AML-193 (cell line): ENCODE results near the gene MERTK.
A peak's percentile ranks its signal among the peaks of the same experiment; 100 is the strongest.
"Not testable (repeated sequence)": the region's sequence is repeated elsewhere in the genome, so short reads cannot be mapped to it uniquely, and the experiment has no call there.

ENCODE experiments used
- DNase-seq, 2 experiments: peaks; one replicate each; lab custom pipeline; 2025; lab: John Stamatoyannopoulos, UW

MERTK gene

GRCh38 chr2:111909997-111910396, 11.6 kb downstream of the MERTK start:
- not testable (repeated sequence) for DNase-seq

DNA sequence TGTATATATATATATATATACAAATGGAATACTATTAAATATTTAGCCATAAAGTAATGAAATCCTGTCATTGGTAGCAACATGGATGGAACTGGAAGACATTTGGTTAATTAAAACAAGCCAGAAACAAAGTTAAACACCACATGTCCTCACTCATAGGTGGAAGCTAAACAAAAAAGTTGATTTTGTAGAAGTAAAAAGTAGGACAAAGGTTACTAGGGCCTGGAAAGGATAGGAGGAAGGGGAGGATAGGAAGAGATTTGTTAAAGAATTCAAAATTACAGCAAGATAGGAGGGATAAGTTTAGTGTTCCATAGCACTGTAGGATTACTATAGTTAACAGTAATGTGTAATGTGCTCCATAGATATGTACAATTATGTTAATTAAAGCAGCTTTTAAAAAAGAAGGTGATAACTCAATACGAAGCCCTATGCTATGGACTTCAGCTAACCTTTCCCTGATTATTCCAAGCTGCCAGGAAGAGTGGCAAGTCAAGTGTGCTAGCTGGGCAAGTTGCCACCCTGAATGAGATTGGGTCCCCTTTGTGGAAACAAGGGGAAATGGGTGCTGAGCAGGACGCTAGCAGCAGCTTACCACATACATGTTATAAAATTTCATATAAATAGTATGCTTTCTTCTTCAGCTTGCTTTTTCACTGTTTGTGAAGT, 12.3 kb downstream of the MERTK start:
- no peak for DNase-seq

- DNase-seq: not testable (repeated sequence)
These were observed 13.0 kb downstream of the MERTK start for GRCh38 chr2:111911295-111911977.

DNA sequence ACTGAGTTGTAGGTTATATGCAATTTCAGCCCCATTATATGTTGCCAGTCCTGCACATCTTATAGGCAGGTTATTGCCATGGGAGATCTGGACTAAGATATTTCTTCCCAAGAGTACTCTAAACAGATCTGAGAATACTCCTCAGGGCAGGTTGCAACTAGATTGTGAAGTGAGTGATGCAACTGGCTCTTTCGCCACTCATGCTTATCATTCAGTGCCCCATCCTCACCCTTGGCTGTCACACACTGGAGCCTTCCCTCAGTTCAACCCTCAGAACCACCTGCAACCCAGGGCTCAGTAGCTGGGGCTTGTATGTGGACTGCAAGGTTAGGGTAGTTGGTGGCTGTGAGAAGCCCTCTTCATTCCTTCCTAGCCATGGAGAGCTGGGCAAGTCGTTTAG, 14.1 kb downstream of the MERTK start:
- no peak for DNase-seq

- no peak for DNase-seq
These were observed 18.7 kb downstream of the MERTK start for GRCh38 chr2:111917106-111917505.

DNA sequence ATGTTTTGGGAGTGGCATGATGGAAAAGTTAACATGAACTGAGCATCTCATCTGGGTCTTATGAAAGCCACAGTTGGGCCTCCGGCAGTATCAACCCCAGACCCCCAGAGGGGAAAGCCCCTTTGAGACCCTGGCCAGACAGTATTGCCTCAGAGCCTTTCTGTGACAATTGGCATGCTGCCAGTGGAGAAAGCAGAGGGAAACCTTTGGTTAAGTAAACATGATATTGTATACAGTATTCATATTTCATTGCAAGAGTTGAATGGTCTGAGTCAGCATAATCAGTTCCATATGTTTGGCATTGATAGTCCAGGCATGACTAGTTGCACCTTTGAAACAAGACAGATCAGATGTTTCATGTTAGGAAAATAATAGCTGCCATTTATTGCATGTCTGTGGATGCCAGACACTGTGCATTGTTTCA, 20.0 kb downstream of the MERTK start:
- no peak for DNase-seq

GRCh38 chr2:111919365-111919764, 21.0 kb downstream of the MERTK start:
- no peak for DNase-seq

DNA sequence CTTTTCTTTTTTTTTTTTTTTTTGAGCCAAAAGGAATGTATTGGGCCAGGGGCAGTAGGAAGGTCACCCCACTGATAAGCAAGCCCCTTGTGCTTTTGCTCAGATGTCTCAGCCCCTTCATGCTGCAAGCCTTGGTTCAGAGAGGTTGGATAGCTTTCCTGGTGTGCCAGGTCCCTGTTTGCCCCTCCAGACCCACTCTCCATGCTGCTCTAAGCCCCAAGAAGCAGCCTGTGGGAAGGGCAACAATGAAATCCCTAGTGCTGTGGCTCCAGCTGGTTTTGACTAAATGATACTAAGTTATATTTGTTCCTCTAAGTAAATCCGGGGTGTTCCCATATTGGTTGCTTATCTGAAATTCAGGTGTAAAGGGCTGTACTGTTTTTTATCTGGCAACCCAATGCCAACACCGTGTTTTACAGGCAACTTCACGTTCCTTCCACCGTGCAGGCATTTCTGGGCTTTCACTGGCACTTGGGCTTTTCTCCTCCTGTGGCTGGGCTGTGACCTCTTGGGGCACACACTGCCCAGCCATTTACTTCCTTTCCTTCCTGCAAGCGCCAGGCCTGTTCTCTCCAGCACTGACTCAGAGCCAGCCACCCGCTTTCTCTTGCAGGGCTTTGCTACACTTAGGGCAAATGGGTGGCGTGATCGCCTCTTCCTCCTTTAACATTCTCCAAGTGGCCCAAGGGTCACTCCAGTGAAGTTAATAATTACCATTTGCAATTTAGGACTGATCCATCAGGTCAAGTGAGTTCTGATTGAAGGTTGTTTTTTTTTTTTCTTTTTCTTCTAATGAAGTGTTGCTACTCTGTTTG, 21.6 kb downstream of the MERTK start:
- DNase-seq: no peak

- no peak for DNase-seq
These were observed 24.9 kb downstream of the MERTK start for GRCh38 chr2:111923276-111923804.

DNA sequence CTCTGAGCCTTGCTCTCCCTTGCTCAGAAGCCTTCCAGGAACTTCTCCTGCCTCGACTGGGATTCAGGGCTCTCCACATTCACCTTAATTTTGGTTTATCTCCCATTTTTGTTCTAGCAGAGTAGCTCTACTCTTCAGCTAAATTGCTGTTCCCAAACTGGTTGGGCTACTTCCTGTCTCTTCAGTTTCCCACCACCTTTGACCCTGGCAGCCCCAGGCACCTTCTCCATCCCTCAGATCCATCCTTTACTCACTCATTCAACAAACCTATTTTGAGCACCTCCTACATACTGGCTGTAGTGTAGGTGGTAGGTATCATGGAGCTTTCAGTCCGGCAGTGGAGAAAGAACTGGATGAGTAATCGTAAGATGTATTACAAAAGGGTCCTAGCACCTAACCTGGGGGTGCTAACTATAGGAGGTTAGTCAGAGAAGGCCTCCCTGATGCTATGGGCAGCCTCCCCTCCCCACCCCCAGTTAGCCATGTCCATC, 26.3 kb downstream of the MERTK start:
- no peak for DNase-seq

GRCh38 chr2:111927723-111928122, 29.3 kb downstream of the MERTK start:
- no peak for DNase-seq

GRCh38 chr2:111930409-111930808, 32.0 kb downstream of the MERTK start:
- no peak for DNase-seq

DNA sequence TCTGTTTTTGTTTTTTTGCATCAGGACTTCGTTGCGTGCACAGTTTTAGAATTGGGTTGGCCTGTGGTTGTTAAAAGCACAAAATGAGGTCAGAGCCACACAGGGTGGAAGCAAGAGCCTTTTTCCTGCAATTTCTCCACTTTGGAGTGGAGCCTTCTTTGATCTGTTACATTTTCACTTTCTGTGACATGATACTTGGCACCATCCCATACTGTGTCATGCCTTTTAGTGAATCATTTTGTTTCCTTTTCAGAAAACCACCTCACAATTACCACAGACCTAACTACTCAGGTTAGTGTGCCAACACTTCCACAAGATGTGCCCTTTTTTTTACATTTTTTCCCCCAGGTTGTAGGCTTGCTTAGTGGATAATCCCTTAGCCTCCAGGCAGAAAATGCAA, 32.5 kb downstream of the MERTK start:
- no peak for DNase-seq

DNA sequence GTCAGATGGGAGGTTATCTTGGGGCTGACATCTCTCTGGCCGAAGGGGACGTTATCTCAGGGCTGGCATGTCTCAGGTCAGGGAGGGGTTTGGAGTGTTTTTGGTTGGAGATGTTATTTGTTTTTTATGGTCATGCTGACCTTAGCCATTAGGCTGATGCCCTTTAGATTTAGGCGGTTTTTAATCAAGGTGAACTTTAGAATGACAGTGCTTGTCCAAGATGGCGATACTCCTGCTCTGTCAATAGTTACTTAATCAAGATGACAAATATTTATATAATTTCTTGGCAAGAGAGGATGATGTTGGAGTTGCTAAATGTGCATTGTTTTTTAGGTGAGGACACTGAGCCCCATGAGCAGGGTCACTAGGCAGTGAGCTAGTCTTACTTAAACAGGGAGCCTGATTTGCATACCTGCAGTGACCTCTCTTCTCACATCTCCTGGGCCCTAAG, 34.5 kb downstream of the MERTK start:
- no peak for DNase-seq

DNA sequence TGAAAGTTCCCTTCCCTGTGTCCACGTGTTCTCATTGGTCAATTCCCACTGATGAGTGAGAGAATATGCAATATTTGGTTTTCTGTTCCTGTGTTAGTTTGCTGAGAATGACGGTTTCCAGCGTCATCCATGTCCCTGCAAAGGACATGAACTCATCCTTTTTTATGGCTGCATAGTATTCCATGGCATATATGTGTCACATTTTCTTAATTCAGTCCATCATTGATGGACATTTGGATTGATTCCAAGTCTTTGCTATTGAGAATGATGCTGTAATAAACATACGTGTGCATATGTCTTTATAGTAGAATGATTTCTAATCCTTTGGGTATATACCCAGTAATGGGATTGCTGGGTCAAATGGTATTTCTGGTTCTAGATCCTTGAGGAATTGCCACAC, 35.5 kb downstream of the MERTK start:
- DNase-seq: not testable (repeated sequence)

GRCh38 chr2:111936881-111937280, 38.5 kb downstream of the MERTK start:
- DNase-seq: no peak

DNA sequence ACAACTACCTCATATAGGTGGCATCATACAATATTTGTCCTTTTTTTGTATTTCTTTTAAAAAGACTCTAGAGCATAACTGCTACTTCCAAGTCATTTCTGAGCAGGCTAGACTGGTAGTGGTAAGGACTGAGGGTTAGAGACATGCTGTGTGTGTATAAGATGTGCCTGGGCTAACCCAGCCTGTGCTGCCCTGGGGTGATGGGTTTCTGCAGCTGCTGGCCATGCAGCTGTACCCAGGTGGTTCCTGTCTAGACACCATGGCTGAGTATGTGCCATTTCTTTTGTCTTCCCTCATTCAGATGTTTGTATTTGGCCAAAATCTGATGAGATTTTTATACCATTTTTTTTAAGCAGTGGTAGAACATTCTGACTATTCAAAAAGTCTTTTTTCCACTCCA, 40.0 kb downstream of the MERTK start:
- DNase-seq: no peak

GRCh38 chr2:111940333-111941196, 42.2 kb downstream of the MERTK start:
- DNase-seq: no peak

DNA sequence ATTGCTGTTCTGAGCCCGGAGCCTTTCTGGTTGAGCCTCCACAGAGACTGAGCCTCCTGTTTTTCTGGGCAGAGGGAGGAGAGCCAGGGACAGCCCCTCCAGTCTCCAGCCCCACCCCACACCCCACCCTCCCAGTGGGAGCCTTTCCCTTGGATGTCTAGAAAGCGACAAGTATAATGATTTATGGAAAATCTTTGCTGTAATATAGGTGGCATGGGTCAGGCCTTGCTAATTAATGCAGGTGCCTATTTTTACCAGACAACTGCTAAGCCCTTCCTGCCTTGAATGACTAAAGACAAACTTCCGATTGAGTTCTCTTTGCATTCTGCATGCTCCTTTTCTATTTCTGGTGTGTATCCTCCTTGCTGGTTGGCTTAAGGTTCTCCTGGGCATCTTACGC, 43.1 kb downstream of the MERTK start:
- DNase-seq: no peak

DNA sequence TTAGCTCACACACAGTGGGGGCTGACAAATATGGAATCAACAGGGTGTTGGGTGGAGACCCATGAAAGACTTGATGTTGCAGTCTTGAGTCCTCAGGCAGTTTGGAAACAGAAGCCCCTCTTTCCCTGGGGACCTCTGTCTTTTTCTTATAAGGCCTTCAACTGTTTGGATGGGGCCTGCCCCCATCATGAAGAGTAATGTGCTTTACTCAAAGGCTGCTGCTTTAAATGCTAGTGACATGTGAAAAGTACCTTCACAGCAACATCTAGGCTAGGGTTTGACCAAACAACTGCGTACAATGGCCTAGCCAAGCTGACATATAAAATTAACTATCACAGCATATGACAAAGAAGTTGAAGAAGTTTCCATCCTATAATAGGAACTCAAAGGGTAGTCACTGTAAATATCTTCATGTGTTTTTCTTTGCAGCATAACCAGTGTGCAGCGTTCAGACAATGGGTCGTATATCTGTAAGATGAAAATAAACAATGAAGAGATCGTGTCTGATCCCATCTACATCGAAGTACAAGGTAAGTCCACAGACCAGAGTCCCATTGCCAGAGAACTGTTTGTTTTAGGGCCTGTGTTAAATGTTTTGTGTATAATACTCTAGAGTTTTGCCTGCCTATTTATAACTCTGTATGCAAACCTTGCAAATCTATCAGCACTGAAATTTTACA, 46.3 kb downstream of the MERTK start:
- DNase-seq: peak; percentile 10 to 39
